ENCODE measurements around the gene HIVEP2.
"Not testable (repeated sequence)": the region's sequence is repeated elsewhere in the genome, so short reads cannot be mapped to it uniquely, and the experiment has no call there.

HIVEP2 gene, protein sequence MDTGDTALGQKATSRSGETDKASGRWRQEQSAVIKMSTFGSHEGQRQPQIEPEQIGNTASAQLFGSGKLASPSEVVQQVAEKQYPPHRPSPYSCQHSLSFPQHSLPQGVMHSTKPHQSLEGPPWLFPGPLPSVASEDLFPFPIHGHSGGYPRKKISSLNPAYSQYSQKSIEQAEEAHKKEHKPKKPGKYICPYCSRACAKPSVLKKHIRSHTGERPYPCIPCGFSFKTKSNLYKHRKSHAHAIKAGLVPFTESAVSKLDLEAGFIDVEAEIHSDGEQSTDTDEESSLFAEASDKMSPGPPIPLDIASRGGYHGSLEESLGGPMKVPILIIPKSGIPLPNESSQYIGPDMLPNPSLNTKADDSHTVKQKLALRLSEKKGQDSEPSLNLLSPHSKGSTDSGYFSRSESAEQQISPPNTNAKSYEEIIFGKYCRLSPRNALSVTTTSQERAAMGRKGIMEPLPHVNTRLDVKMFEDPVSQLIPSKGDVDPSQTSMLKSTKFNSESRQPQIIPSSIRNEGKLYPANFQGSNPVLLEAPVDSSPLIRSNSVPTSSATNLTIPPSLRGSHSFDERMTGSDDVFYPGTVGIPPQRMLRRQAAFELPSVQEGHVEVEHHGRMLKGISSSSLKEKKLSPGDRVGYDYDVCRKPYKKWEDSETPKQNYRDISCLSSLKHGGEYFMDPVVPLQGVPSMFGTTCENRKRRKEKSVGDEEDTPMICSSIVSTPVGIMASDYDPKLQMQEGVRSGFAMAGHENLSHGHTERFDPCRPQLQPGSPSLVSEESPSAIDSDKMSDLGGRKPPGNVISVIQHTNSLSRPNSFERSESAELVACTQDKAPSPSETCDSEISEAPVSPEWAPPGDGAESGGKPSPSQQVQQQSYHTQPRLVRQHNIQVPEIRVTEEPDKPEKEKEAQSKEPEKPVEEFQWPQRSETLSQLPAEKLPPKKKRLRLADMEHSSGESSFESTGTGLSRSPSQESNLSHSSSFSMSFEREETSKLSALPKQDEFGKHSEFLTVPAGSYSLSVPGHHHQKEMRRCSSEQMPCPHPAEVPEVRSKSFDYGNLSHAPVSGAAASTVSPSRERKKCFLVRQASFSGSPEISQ (N-terminal part only)

DNA sequence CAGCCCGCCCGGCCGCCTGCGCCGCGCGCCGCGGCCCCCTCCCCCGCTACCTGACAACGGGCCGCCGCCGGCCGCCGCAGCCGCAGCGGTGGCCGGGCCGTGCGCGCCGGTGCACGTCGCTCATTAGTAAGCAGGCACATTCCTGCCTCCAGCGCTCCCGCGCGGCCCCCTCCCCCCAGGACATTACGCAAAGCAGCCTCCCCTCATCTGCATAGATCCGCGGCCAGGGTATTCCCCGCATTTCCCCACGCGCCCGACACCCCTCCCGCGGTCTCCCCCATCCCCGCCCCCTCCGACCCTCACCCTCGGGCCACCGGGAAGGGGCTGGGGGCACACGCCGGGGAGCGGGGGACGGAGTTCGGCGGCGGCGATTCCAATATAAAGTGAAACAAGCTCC, at the start of gene HIVEP2:
Gene HIVEP2, minus strand, starts transcription at position 128 of the 397 bp plus-strand sequence. CDS start 170,438 bp downstream, outside the sequence.
- no peak within 1 kb of the TSS for H3K27ac ChIP-seq (ENCODE audit: low read length)
- H3K27me3 ChIP-seq (ENCODE audit: insufficient read depth, low read length), result peaks cover 38% of the 10 kb centered on the region
- peaks cover 8% of the 10 kb centered on the region for H3K4me1 ChIP-seq (ENCODE audit: insufficient read depth, low read length)

DNA sequence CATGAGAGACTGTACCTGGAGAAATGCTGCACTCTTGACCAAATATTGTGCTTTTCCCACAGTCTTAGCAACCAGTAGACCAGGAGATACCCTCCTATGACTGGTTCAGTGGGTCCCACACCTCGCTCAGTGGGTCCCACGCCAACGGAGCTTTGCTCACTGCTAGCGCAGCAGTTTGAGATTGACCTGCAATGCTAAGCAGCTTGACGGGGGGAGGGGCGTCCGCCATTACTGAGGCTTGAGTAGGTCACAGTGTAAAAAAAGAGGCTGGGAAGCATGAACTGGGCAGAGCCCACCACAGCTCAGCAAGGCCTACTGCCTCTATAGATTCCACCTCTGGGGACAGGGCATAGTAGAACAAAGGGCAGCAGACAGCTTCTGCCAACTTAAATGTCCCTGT, 49.0 kb upstream of the HIVEP2 start:
- Histone ChIP-seq H3K9ac (ENCODE audit: low read depth, low read length) (no peak overlapping the region), H3K4me1 (ENCODE audit: insufficient read depth, low read length) (no peaks in the 10 kb centered on the region), H3K36me3 (ENCODE audit: insufficient read depth, low read depth, low read length) (no peaks in the 10 kb centered on the region), H3K27me3 (ENCODE audit: insufficient read depth, low read length) (no peaks in the 10 kb centered on the region), H3K27ac (ENCODE audit: low read length) (no peak overlapping the region), H3K4me3 (ENCODE audit: low read length) (no peak overlapping the region), H3K9me3 (ENCODE audit: insufficient read depth, low read depth, low read length) (no peaks in the 10 kb centered on the region)

More for the DNA sequence above, at the start of gene HIVEP2:
- peak within 1 kb of the TSS; percentile 88 for H3K9ac ChIP-seq (ENCODE audit: low read depth, low read length)
- peak within 1 kb of the TSS; percentile 92 for H3K4me3 ChIP-seq (ENCODE audit: low read length)
- no peaks in the 10 kb centered on the region for H3K36me3 ChIP-seq (ENCODE audit: insufficient read depth, low read depth, low read length)
- no peaks in the 10 kb centered on the region for H3K9me3 ChIP-seq (ENCODE audit: insufficient read depth, low read depth, low read length)

DNA sequence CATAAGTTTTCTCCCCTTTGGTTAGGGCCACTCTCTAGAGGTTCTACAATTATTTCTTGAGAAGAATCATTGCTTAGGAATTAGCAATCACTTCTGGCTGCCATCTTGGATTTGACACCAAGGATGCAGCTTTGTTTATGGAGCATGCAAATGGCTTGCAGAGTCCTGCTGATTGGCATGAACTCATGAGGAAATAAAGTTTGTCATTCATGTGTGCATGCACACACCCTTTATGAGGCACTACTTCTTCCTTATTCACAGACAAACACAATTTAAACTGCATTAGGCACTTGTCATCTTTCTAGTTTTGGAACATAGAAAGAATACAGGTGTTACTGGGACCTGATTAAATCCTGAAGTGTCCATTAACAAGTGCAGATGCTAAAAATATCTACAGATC, 42.5 kb upstream of the HIVEP2 start:
- Histone ChIP-seq H3K27me3 (ENCODE audit: insufficient read depth, low read length) (no peaks in the 10 kb centered on the region), H3K9me3 (ENCODE audit: insufficient read depth, low read depth, low read length) (no peaks in the 10 kb centered on the region), H3K27ac (ENCODE audit: low read length) (no peak overlapping the region), H3K4me3 (ENCODE audit: low read length) (no peak overlapping the region), H3K9ac (ENCODE audit: low read depth, low read length) (no peak overlapping the region), H3K4me1 (ENCODE audit: insufficient read depth, low read length) (no peaks in the 10 kb centered on the region), H3K36me3 (ENCODE audit: insufficient read depth, low read depth, low read length) (no peaks in the 10 kb centered on the region)

DNA sequence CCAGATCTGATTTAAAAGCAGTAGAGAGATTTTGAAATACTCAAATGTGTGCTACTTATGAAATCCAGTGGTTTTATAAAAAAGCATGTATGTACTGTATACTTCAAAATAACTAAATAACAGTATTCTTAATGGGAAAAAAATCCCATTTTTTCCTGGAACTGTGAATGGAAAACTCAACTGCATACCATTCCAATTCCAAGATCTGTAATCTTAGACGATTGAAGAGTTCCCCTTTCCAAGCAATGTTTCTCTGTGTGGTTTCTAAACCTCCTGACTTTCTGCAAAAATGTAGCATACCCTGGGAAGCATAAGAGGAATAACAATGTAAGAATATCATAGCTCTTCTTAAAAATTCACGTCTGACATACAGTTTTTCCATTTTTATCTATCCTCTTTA, 40.3 kb upstream of the HIVEP2 start:
- no peak overlapping the region for H3K4me3 ChIP-seq (ENCODE audit: low read length)
- H3K27ac ChIP-seq (ENCODE audit: low read length), result no peak overlapping the region
- no peaks in the 10 kb centered on the region for H3K9me3 ChIP-seq (ENCODE audit: insufficient read depth, low read depth, low read length)
- H3K36me3 ChIP-seq (ENCODE audit: insufficient read depth, low read depth, low read length), result no peaks in the 10 kb centered on the region
- no peak overlapping the region for H3K9ac ChIP-seq (ENCODE audit: low read depth, low read length)
- no peaks in the 10 kb centered on the region for H3K4me1 ChIP-seq (ENCODE audit: insufficient read depth, low read length)
- H3K27me3 ChIP-seq (ENCODE audit: insufficient read depth, low read length), result no peaks in the 10 kb centered on the region

DNA sequence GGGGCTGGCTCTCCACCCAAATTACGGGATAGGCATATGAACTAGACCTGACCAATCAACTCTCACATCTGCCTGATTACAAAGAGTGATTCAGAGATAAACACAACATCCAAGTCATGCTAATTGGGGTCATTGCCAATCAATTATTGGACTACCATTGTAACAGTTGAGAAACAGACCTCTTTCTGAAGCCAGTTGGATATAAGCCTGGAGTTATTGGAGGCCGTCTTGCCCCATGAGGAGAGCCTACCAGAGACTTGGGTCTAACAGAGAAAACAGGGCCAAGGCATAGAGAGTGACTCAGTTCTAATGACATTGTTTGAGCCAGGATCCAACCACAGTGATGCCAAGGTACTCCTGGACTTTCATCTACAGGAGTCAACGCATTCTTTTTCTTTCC, 39.4 kb upstream of the HIVEP2 start:
- Histone ChIP-seq H3K27ac (ENCODE audit: low read length) (no peak overlapping the region), H3K4me1 (ENCODE audit: insufficient read depth, low read length) (no peaks in the 10 kb centered on the region), H3K4me3 (ENCODE audit: low read length) (no peak overlapping the region)

DNA sequence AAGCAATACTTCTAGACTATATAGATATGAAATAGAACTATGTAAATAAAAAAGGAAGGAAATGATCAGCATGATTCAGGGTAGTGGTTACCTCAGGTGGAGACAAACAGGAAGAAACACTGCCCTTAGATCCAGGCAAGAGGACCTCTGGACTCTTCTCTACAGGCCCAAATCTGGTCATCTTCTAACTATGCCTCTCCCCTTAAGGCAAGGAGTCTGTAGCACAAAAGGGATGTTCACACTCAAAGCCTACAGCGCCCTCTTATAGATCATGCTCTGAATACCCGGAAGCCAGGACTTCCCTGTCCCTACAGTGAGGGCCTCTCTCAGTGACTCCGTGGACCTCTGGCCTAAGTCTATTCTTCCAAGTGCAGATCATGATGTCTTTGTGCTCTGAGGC, 30.4 kb upstream of the HIVEP2 start:
- H3K9me3 ChIP-seq (ENCODE audit: insufficient read depth, low read depth, low read length), result no peaks in the 10 kb centered on the region
- H3K4me3 ChIP-seq (ENCODE audit: low read length), result no peak overlapping the region
- no peaks in the 10 kb centered on the region for H3K36me3 ChIP-seq (ENCODE audit: insufficient read depth, low read depth, low read length)
- no peak overlapping the region for H3K9ac ChIP-seq (ENCODE audit: low read depth, low read length)
- no peaks in the 10 kb centered on the region for H3K27me3 ChIP-seq (ENCODE audit: insufficient read depth, low read length)
- H3K27ac ChIP-seq (ENCODE audit: low read length), result no peak overlapping the region
- H3K4me1 ChIP-seq (ENCODE audit: insufficient read depth, low read length), result no peaks in the 10 kb centered on the region

More for the DNA sequence above, 39.4 kb upstream of the HIVEP2 start:
- Histone ChIP-seq H3K9ac (ENCODE audit: low read depth, low read length) (no peak overlapping the region), H3K9me3 (ENCODE audit: insufficient read depth, low read depth, low read length) (no peaks in the 10 kb centered on the region), H3K27me3 (ENCODE audit: insufficient read depth, low read length) (no peaks in the 10 kb centered on the region), H3K36me3 (ENCODE audit: insufficient read depth, low read depth, low read length) (no peaks in the 10 kb centered on the region)

DNA sequence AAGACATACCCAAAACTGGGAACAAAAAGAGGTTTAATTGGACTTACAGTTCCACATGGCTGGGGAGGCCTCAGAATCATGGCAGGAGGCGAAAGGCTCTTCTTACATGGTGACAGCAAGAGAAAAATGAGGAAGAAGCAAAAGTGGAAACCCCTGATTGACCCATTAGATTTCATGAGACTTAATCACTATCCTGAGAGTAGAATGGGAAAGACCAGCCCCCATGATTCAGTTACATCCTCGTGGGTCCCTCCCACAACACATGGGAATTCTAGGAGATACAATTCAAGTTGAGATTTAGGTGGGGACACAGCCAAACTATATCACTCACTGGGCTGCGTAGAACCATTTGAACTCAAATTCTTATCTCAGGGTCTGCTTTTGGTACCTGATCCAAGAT, 26.0 kb upstream of the HIVEP2 start:
- H3K36me3 ChIP-seq (ENCODE audit: insufficient read depth, low read depth, low read length); H3K4me1 ChIP-seq (ENCODE audit: insufficient read depth, low read length); H3K4me3 ChIP-seq (ENCODE audit: low read length); H3K27ac ChIP-seq (ENCODE audit: low read length); H3K27me3 ChIP-seq (ENCODE audit: insufficient read depth, low read length); H3K9ac ChIP-seq (ENCODE audit: low read depth, low read length); H3K9me3 ChIP-seq (ENCODE audit: insufficient read depth, low read depth, low read length): not testable (repeated sequence)

DNA sequence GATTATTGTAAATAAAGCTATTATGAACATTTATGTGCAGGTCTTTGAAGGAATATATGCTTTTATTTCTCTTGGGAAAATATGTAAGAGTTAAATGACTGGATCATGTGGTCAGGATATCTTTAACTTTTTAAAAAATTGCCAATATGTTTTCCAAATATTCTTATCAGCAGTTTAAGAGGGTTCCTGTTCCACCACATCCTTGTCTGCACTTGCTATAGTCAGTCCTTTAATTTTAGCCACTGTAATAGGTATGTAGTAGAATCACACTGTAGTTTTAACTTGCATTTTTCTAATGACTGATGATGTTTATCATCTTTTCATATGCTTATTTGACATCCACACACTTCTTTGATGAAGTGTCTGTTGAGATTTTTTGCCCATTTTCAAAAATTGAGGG, 23.6 kb upstream of the HIVEP2 start:
- Histone ChIP-seq H3K9me3 (ENCODE audit: insufficient read depth, low read depth, low read length) (no peaks in the 10 kb centered on the region), H3K4me3 (ENCODE audit: low read length) (no peak overlapping the region), H3K9ac (ENCODE audit: low read depth, low read length) (no peak overlapping the region), H3K4me1 (ENCODE audit: insufficient read depth, low read length) (no peaks in the 10 kb centered on the region), H3K27me3 (ENCODE audit: insufficient read depth, low read length) (no peaks in the 10 kb centered on the region), H3K27ac (ENCODE audit: low read length) (no peak overlapping the region), H3K36me3 (ENCODE audit: insufficient read depth, low read depth, low read length) (no peaks in the 10 kb centered on the region)

DNA sequence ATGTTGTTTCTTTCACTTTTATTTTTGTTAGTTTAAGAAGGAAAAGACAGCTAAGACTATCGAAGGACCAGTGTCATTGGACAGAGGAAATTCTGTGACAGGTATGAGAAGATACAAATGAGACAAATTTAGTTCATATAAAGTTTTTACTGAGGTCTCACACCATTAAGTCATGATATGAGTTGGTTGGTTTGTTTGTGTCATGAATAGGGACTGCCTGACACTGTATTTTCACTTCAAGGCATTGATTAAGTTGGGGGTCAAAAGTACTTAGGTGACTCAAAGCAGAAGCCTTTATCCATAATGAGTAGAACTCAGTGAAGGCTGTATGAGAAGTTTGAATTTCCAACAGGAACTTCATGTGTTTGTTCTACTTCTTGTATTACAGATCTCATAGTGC, 21.3 kb upstream of the HIVEP2 start:
- Histone ChIP-seq H3K27me3 (ENCODE audit: insufficient read depth, low read length) (no peaks in the 10 kb centered on the region), H3K4me1 (ENCODE audit: insufficient read depth, low read length) (no peaks in the 10 kb centered on the region), H3K36me3 (ENCODE audit: insufficient read depth, low read depth, low read length) (no peaks in the 10 kb centered on the region), H3K9ac (ENCODE audit: low read depth, low read length) (no peak overlapping the region), H3K27ac (ENCODE audit: low read length) (no peak overlapping the region), H3K4me3 (ENCODE audit: low read length) (no peak overlapping the region), H3K9me3 (ENCODE audit: insufficient read depth, low read depth, low read length) (no peaks in the 10 kb centered on the region)

DNA sequence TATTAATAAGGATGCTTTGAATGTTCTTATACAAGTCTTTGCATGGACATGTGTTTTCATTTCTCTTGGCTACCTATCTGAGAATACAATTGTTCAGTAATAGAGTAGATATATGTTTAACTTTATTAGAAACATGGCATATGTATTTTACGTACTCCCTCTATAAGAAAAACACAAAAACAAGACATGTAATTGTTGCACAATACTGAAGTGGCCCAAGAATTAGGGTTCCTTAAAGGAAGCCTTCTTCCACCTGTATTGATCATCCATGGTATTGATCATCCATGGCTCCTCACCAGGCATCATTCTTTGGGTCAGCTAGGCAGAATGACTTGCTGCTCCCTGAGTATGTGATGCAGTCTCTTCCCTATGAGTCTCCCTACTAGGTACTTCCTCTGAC, 20.2 kb upstream of the HIVEP2 start:
- H3K27ac ChIP-seq (ENCODE audit: low read length), result no peak overlapping the region
- no peaks in the 10 kb centered on the region for H3K36me3 ChIP-seq (ENCODE audit: insufficient read depth, low read depth, low read length)

DNA sequence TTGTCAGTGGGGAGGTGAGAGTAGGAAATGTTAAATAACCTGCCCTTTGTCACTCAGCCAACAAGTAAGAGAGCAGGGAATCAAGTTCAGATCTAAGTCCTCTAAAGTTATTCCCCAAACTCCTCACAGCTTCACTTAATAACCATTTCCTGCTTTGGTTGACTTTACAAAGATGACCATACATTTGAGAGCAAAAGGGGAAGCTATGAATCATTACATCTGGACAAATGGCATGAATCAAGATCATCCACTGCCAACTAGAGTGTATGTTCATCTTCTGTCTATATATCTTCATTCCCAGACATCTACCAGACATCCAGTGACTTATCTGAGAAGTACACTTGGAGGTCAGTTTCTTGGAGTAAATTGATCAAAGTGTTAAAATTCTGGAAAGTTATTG, 15.1 kb upstream of the HIVEP2 start:
- Histone ChIP-seq H3K4me1 (ENCODE audit: insufficient read depth, low read length) (no peaks in the 10 kb centered on the region), H3K27ac (ENCODE audit: low read length) (no peak overlapping the region), H3K9me3 (ENCODE audit: insufficient read depth, low read depth, low read length) (no peaks in the 10 kb centered on the region), H3K4me3 (ENCODE audit: low read length) (no peak overlapping the region), H3K27me3 (ENCODE audit: insufficient read depth, low read length) (no peaks in the 10 kb centered on the region), H3K9ac (ENCODE audit: low read depth, low read length) (no peak overlapping the region), H3K36me3 (ENCODE audit: insufficient read depth, low read depth, low read length) (no peaks in the 10 kb centered on the region)

More for the DNA sequence above, 20.2 kb upstream of the HIVEP2 start:
- H3K9ac ChIP-seq (ENCODE audit: low read depth, low read length), result no peak overlapping the region
- no peak overlapping the region for H3K4me3 ChIP-seq (ENCODE audit: low read length)
- H3K9me3 ChIP-seq (ENCODE audit: insufficient read depth, low read depth, low read length), result no peaks in the 10 kb centered on the region
- H3K4me1 ChIP-seq (ENCODE audit: insufficient read depth, low read length), result no peaks in the 10 kb centered on the region
- no peaks in the 10 kb centered on the region for H3K27me3 ChIP-seq (ENCODE audit: insufficient read depth, low read length)

Measured in iPS-20b (cell line).